Keratinocyte (primary cell): ENCODE results near the gene OR51A2. TPM values are rescaled to one million over a fixed set of nuclear protein-coding genes. Genes with fewer than 3 reads are reported as not detected.

ENCODE experiments used
- DNase-seq: peaks from one replicate; pipeline ENCODE4 v3.0.0-alpha.2; 2011; ENCODE audit warnings: low read depth, missing footprints, low spot score
- FAIRE-seq: peaks from 2 replicates; lab custom pipeline; 2011; peaks lifted over from hg19 to GRCh38; lab: Jason Lieb, UNC
- H2AFZ ChIP-seq: 2 replicates; pipeline ENCODE4 v1.6.0; 2012; ENCODE audit warnings: low read length, control low read depth, inconsistent platforms; ENCODE audit not compliant: control insufficient read depth
- H3K27ac ChIP-seq: 2 replicates; pipeline ENCODE4 v1.5.1; 2011; ENCODE audit warnings: low read length; ENCODE audit not compliant: control insufficient read depth, insufficient read depth
- H3K27me3 ChIP-seq: 3 replicates; pipeline ENCODE4 v1.6.0; 2011; ENCODE audit warnings: low read length; ENCODE audit not compliant: control insufficient read depth, insufficient read depth; ENCODE audit errors: extremely low read depth
- H3K36me3 ChIP-seq, 2 experiments: 2 replicates in 1 of 2; 3 replicates in 1 of 2; pipeline ENCODE4 v1.5.1; 2011; ENCODE audit warnings: low read length in 2 of 2, mild to moderate bottlenecking in 1 of 2; ENCODE audit not compliant: control insufficient read depth in 2 of 2, insufficient read depth in 2 of 2; ENCODE audit errors: extremely low read depth in 1 of 2
- H3K4me1 ChIP-seq: 3 replicates; pipeline ENCODE4 v1.5.1; 2011; ENCODE audit warnings: low read length; ENCODE audit not compliant: control insufficient read depth, insufficient read depth; ENCODE audit errors: extremely low read depth
- H3K4me2 ChIP-seq: 3 replicates; pipeline ENCODE4 v1.6.0; 2011; ENCODE audit warnings: low read depth, low read length; ENCODE audit not compliant: control insufficient read depth, insufficient read depth; ENCODE audit errors: extremely low read depth
- H3K4me3 ChIP-seq, 3 experiments: fragments of 200-600 bp in 1 of 3; sonication (generic) in 1 of 3; 2 replicates in 2 of 3; 3 replicates in 1 of 3; pipeline ENCODE4 v1.5.1; 2011 to 2016; ENCODE audit warnings: low read length in 3 of 3, mild to moderate bottlenecking in 3 of 3, control low read depth in 2 of 3, inconsistent platforms in 1 of 3, low read depth in 1 of 3, mixed read lengths in 1 of 3, mixed run types in 1 of 3, moderate library complexity in 1 of 3; ENCODE audit not compliant: control insufficient read depth in 2 of 3, insufficient read depth in 2 of 3; ENCODE audit errors: extremely low read depth in 1 of 3
- H3K79me2 ChIP-seq: 2 replicates; pipeline ENCODE4 v1.6.0; 2012; ENCODE audit warnings: low read length; ENCODE audit not compliant: control insufficient read depth, insufficient read depth
- H3K9ac ChIP-seq: 3 replicates; pipeline ENCODE4 v1.6.0; 2011; ENCODE audit warnings: low read length; ENCODE audit not compliant: control insufficient read depth, insufficient read depth; ENCODE audit errors: extremely low read depth
- H3K9me1 ChIP-seq: 3 replicates; pipeline ENCODE4 v1.6.0; 2011; ENCODE audit warnings: low read length; ENCODE audit not compliant: control insufficient read depth, insufficient read depth; ENCODE audit errors: extremely low read depth
- H3K9me3 ChIP-seq: 2 replicates; pipeline ENCODE4 v1.5.1; 2012; ENCODE audit warnings: low read depth, low read length; ENCODE audit not compliant: control insufficient read depth
- H4K20me1 ChIP-seq: 3 replicates; pipeline ENCODE4 v1.6.0; 2011; ENCODE audit warnings: low read length; ENCODE audit not compliant: control insufficient read depth, insufficient read depth; ENCODE audit errors: extremely low read depth
- EZH2 ChIP-seq: IDR thresholded peaks from one replicate; pipeline ENCODE4 v1.6.1; 2012; ENCODE audit warnings: inconsistent platforms, mild to moderate bottlenecking, low read length, moderate library complexity
- dilution Hi-C: fragments of 300-500 bp; cut with MboI; formaldehyde crosslinking; loops from one replicate; pipeline ENCODE4 v1.7.0; 2020; ENCODE audit warnings: low sequenced_read_pairs; ENCODE audit not compliant: extremely low pct_ligation_motif_present
- polyA plus RNA-seq, 5 experiments: library from polyadenylated mRNA; depleted of rRNA in 3 of 5; stranded (reverse) in 3 of 5; stranded (forward) in 1 of 5; unstranded in 1 of 5; fragments of >200 nt; gene quantifications; 1 replicate in 1 of 5; 2 replicates in 3 of 5; 3 replicates in 1 of 5; pipeline versions ENCODE4 v1.2.1 to v1.2.3, GENCODE V29; 2011 to 2012; ENCODE audit warnings: missing spikeins in 2 of 5, low read depth in 1 of 5, low replicate concordance in 1 of 5
- TF ChIP-seq, protein P1 (sequence below), 3 experiments: IDR thresholded peaks in 1 of 3; conservative IDR thresholded peaks in 1 of 3; optimal IDR thresholded peaks in 1 of 3; 2 replicates in 2 of 3; 3 replicates in 1 of 3; pipeline versions ENCODE3 to v1.5.1; 2011; ENCODE audit warnings: low read length in 3 of 3, mild to moderate bottlenecking in 3 of 3, moderate library complexity in 2 of 3, control low read depth in 1 of 3, inconsistent platforms in 1 of 3; ENCODE audit not compliant: insufficient read depth in 2 of 3; ENCODE audit errors: extremely low read depth in 1 of 3

Gene OR51A2
- polyA plus RNA-seq, 1 donor (not counting 4 experiments of a cell fraction or from before 2014, with no cell fraction given), result not detected

DNA sequence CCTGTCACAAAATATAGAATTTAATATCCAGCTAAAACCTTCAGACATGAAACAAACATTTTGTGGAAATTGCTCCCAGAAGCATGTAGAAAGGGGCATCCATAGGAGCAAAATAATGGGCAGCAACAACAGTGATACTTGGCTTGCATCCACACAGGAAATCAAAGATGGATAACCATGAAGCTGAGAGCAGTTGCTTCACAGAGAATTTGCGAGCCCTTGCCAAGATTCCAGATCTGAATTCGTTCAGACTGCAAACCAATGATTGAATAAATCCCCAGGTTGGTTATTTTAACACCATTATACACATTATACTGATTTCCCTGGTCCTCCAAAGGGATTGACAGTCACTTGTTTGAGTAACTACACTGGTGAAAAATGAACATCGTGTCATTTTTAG is 23.5 kb upstream of the OR51A2 start:
- Histone ChIP-seq H2AFZ (no peak overlapping the region), H3K9ac (no peak overlapping the region), H4K20me1 (no peaks in the 10 kb centered on the region), H3K79me2 (no peaks in the 10 kb centered on the region), H3K4me1 (no peaks in the 10 kb centered on the region), H3K27me3 (no peaks in the 10 kb centered on the region), H3K27ac (no peak overlapping the region), H3K4me3 (no peak overlapping the region), H3K9me3 (no peaks in the 10 kb centered on the region), H3K36me3 (no peaks in the 10 kb centered on the region), H3K9me1 (no peaks in the 10 kb centered on the region), H3K4me2 (no peak overlapping the region)
- DNase-seq (no peak), FAIRE-seq (no peak)
- TF ChIP-seq, protein P1, sequence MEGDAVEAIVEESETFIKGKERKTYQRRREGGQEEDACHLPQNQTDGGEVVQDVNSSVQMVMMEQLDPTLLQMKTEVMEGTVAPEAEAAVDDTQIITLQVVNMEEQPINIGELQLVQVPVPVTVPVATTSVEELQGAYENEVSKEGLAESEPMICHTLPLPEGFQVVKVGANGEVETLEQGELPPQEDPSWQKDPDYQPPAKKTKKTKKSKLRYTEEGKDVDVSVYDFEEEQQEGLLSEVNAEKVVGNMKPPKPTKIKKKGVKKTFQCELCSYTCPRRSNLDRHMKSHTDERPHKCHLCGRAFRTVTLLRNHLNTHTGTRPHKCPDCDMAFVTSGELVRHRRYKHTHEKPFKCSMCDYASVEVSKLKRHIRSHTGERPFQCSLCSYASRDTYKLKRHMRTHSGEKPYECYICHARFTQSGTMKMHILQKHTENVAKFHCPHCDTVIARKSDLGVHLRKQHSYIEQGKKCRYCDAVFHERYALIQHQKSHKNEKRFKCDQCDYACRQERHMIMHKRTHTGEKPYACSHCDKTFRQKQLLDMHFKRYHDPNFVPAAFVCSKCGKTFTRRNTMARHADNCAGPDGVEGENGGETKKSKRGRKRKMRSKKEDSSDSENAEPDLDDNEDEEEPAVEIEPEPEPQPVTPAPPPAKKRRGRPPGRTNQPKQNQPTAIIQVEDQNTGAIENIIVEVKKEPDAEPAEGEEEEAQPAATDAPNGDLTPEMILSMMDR (optimal IDR thresholded peaks at IDR 0.05 in 1 of 3, IDR thresholded peaks at IDR 0.05 in 1 of 3, conservative IDR thresholded peaks at IDR 0.05 in 1 of 3; ENCODE audit: extremely low read depth in 1 of 3, insufficient read depth in 2 of 3, low read length in 3 of 3), result no peak
- TF ChIP-seq EZH2, result no peak
- dilution Hi-C loops, result no loop called here

DNA sequence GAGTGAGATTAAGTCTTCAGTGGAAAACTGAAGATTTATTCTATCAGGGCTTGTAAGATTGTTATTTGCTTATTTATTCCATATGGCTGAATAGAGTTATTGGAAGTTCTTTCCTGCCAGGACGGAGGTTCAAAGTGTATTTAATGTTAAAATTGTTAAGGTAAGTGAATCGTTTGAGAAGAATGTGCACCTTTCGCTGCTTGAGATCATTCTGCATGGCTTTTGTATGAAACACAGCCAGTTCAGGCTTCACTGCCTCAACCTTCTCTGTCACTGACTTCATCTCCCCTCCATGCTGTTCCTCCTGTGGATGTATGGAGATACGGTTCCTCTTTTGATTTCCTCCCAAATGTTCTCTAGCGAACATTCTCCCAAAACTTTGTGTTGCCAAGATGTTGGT is 19.9 kb upstream of the OR51A2 start:
- no peaks in the 10 kb centered on the region for H3K4me1 ChIP-seq
- DNase-seq, result no peak
- no peak for TF ChIP-seq EZH2
- TF ChIP-seq, protein P1 (optimal IDR thresholded peaks at IDR 0.05 in 1 of 3, IDR thresholded peaks at IDR 0.05 in 1 of 3, conservative IDR thresholded peaks at IDR 0.05 in 1 of 3; ENCODE audit: extremely low read depth in 1 of 3, insufficient read depth in 2 of 3, low read length in 3 of 3), result no peak
- H2AFZ ChIP-seq, result no peak overlapping the region
- H3K4me3 ChIP-seq, result no peak overlapping the region
- no peak overlapping the region for H3K9ac ChIP-seq
- dilution Hi-C loops, result no loop called here
- no peaks in the 10 kb centered on the region for H3K9me3 ChIP-seq
- no peak overlapping the region for H3K4me2 ChIP-seq
- no peaks in the 10 kb centered on the region for H3K9me1 ChIP-seq
- no peak for FAIRE-seq
- no peaks in the 10 kb centered on the region for H3K27me3 ChIP-seq
- H4K20me1 ChIP-seq, result no peaks in the 10 kb centered on the region
- no peaks in the 10 kb centered on the region for H3K79me2 ChIP-seq
- no peak overlapping the region for H3K27ac ChIP-seq
- no peaks in the 10 kb centered on the region for H3K36me3 ChIP-seq
